MM.1S (cell line): ENCODE measurements around the gene APH1B.

Source experiments
- DNase-seq: peaks from one replicate; pipeline ENCODE4 v3.0.0-alpha.2; 2015
- H2AFZ ChIP-seq: fragments of 300-600 bp; sonication (generic); 2 replicates; pipeline ENCODE4 v1.6.0; 2016; ENCODE audit warnings: antibody characterized with exemption, low read length
- H3F3A ChIP-seq: fragments of 300-600 bp; sonication (generic); 2 replicates; pipeline ENCODE4 v1.6.1; 2016; ENCODE audit warnings: mild to moderate bottlenecking, antibody characterized with exemption, low read length, moderate library complexity, mixed read lengths; ENCODE audit not compliant: insufficient read depth
- H3K27ac ChIP-seq: fragments of 300-600 bp; sonication (generic); 2 replicates; pipeline ENCODE4 v1.5.1; 2016; ENCODE audit warnings: mild to moderate bottlenecking, low read length
- H3K27me3 ChIP-seq: fragments of 300-600 bp; sonication (generic); replicated peaks from 2 replicates; pipeline ENCODE4 v1.6.0; 2016; ENCODE audit warnings: low read length; ENCODE audit not compliant: insufficient read depth
- H3K36me3 ChIP-seq: fragments of 300-600 bp; sonication (generic); replicated peaks from 2 replicates; pipeline ENCODE4 v1.6.1; 2016; ENCODE audit warnings: mild to moderate bottlenecking, low read length, mixed read lengths; ENCODE audit not compliant: insufficient read depth
- H3K4me1 ChIP-seq: fragments of 300-600 bp; sonication (generic); 2 replicates; pipeline ENCODE4 v1.6.1; 2016; ENCODE audit warnings: low read length, mixed read lengths
- H3K4me2 ChIP-seq: fragments of 300-600 bp; sonication (generic); 2 replicates; pipeline ENCODE4 v1.6.0; 2016; ENCODE audit warnings: low read depth, low read length
- H3K4me3 ChIP-seq: fragments of 300-600 bp; sonication (generic); 2 replicates; pipeline ENCODE4 v1.5.1; 2016; ENCODE audit warnings: low read length, mixed read lengths
- H3K79me2 ChIP-seq: fragments of 300-600 bp; sonication (generic); 2 replicates; pipeline ENCODE4 v1.6.1; 2016; ENCODE audit warnings: mixed run types, low read length, mixed read lengths
- H3K9ac ChIP-seq: fragments of 300-600 bp; sonication (generic); 2 replicates; pipeline ENCODE4 v1.6.1; 2016; ENCODE audit warnings: low read length, mixed read lengths
- H3K9me2 ChIP-seq: fragments of 300-600 bp; sonication (generic); replicated peaks from 2 replicates; pipeline ENCODE4 v1.6.1; 2016; ENCODE audit warnings: mild to moderate bottlenecking, low read length, mixed read lengths; ENCODE audit not compliant: insufficient read depth
- H3K9me3 ChIP-seq: fragments of 300-600 bp; sonication (generic); replicated peaks from 2 replicates; pipeline ENCODE4 v1.6.1; 2016; ENCODE audit warnings: mild to moderate bottlenecking, low read length, mixed read lengths; ENCODE audit not compliant: insufficient read depth
- H4K20me1 ChIP-seq: fragments of 300-600 bp; sonication (generic); 2 replicates; pipeline ENCODE4 v1.6.1; 2016; ENCODE audit warnings: mild to moderate bottlenecking, low read length, moderate library complexity, mixed read lengths; ENCODE audit not compliant: insufficient read depth
- CTCF ChIP-seq: fragments of 300-600 bp; sonication (generic); IDR thresholded peaks from 2 replicates; pipeline ENCODE4 v1.5.1; 2016; ENCODE audit warnings: antibody characterized with exemption, low read length, mixed read lengths
- EZH2 ChIP-seq: fragments of 300-600 bp; sonication (generic); optimal IDR thresholded peaks from 2 replicates; pipeline ENCODE3; 2017; ENCODE audit warnings: low read depth, mild to moderate bottlenecking, antibody characterized with exemption, low read length, mixed read lengths
- EZH2phosphoT487 ChIP-seq: fragments of 300-600 bp; sonication (generic); IDR thresholded peaks from 2 replicates; pipeline ENCODE4 v1.6.1; 2018; ENCODE audit warnings: antibody characterized with exemption, low read length

The APH1B gene

DNA sequence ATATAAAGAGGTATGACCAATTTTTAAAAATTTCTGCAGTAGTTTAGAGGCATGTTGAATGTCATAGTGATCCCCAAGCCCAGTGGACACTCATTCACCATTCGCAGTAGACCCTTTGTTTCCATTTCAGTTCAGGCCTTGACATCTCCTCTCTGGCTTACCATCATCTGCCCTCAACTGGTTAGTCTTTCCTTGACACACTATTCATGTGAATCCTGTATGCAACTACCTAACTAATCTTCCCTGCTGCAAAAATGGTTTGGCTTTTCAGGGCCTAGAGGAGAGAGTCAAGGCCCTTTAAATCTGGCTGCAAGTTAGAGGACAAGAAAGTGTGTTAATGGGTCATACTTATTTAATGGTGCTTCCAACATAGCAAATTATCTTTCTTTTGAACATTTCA, 10.9 kb downstream of the APH1B start:
- Histone ChIP-seq H3K9me2 (no peaks in the 10 kb centered on the region), H3K79me2 (no peaks in the 10 kb centered on the region), H3K4me2 (peak overlapping the region; percentile 25), H3K4me3 (no peak overlapping the region), H3K9ac (no peak overlapping the region), H2AFZ (peak overlapping the region; percentile 42), H4K20me1 (no peaks in the 10 kb centered on the region), H3K9me3 (no peaks in the 10 kb centered on the region), H3K36me3 (no peaks in the 10 kb centered on the region), H3K27ac (no peak overlapping the region), H3F3A (no peaks in the 10 kb centered on the region), H3K4me1 (no peaks in the 10 kb centered on the region), H3K27me3 (no peaks in the 10 kb centered on the region)
- TF ChIP-seq EZH2: no peak
- TF ChIP-seq CTCF: no peak
- no peak for TF ChIP-seq EZH2phosphoT487
- DNase-seq: no peak

DNA sequence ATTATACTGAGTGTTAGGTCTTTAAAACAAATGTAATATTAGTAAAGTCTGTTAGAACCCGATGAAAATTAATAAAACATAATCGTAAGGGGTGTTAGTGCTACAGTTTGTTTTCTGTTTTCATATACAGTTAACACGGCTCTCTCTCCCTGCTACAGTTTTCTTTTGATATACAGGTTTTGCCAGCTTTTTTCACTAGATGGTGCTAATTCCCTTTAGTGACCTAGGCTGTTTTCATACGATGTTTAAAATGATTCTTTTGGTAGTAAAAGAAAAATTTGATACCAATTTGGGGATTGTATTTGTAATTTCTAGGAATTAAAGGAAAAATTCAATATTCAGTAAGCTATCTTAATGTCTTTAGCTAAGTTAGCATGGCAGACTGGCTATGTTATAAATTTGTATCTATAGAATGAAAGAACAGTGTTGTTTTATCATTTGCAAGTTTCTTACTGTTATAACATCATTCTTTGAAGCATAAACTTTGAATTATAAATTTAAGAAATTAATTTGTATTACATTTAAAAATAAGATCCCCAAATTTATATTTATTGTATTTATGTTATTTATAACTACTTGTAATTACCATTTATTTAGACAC, 11.5 kb downstream of the APH1B start:
- H3K9me3 ChIP-seq: no peaks in the 10 kb centered on the region
- H3F3A ChIP-seq: no peaks in the 10 kb centered on the region
- no peaks in the 10 kb centered on the region for H4K20me1 ChIP-seq
- no peaks in the 10 kb centered on the region for H3K27me3 ChIP-seq
- peak overlapping the region; percentile 25 for H3K4me2 ChIP-seq
- no peak overlapping the region for H3K9ac ChIP-seq
- no peaks in the 10 kb centered on the region for H3K9me2 ChIP-seq
- no peaks in the 10 kb centered on the region for H3K79me2 ChIP-seq
- H2AFZ ChIP-seq: peak overlapping the region; percentile 42
- no peak for TF ChIP-seq EZH2
- peak; percentile 78 for TF ChIP-seq CTCF
- peak; percentile 64 for DNase-seq
- no peak overlapping the region for H3K27ac ChIP-seq
- no peaks in the 10 kb centered on the region for H3K4me1 ChIP-seq
- H3K4me3 ChIP-seq: no peak overlapping the region
- no peaks in the 10 kb centered on the region for H3K36me3 ChIP-seq

DNA sequence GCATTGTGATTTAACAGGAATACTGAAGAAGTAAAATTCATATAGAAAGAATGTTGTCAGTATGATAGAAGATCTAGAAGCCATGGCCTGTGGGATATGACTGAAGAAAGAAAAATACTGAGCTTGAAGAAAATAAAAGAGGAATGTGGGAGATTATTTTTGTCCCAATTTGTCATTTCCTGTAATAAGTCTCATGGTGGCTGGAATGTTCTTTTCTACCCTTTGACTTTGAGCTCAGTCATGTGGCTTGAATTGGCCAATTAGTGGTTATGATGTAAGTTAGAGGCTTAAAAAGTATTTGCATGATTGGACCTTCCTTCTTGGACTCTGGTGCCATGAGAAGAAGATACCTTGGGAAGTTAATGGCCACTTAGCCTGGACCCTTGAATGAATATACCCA, 14.1 kb downstream of the APH1B start:
- no peaks in the 10 kb centered on the region for H3K36me3 ChIP-seq
- TF ChIP-seq EZH2phosphoT487 (no peak), CTCF (no peak), EZH2 (no peak)
- H3K4me3 ChIP-seq: no peak overlapping the region
- H3K9me2 ChIP-seq: no peaks in the 10 kb centered on the region
- H3K79me2 ChIP-seq: no peaks in the 10 kb centered on the region
- H3K4me1 ChIP-seq: no peaks in the 10 kb centered on the region
- H3K27ac ChIP-seq: no peak overlapping the region
- H2AFZ ChIP-seq: no peak overlapping the region
- no peak overlapping the region for H3K4me2 ChIP-seq
- DNase-seq: no peak
- no peaks in the 10 kb centered on the region for H3F3A ChIP-seq
- H3K9ac ChIP-seq: no peak overlapping the region
- H4K20me1 ChIP-seq: no peaks in the 10 kb centered on the region
- no peaks in the 10 kb centered on the region for H3K9me3 ChIP-seq
- no peaks in the 10 kb centered on the region for H3K27me3 ChIP-seq
